Lung (tissue), 4 donors: ENCODE measurements around the gene SUSD2. TPM values are rescaled to one million over a fixed set of nuclear protein-coding genes. Genes with fewer than 3 reads are reported as not detected.

Experiments used
- polyA plus RNA-seq, 2 donors: library from polyadenylated mRNA; stranded (reverse); fragments of 200-250 nt; gene quantifications; one replicate each; pipeline ENCODE4 v1.2.1, GENCODE V29; 2013
- total RNA-seq, 2 donors: library from RNA; depleted of rRNA in 1 of 2; stranded (reverse); fragments of >200 nt in 1 of 2; gene quantifications; one replicate each; pipeline ENCODE4 v1.2.1, GENCODE V29; 2014 to 2021
- donor health status: Bipolar disorder and iron deficiency.
- donor health status: healthy.
- donor health status: DM: yes; HTN: yes; CAD: no.

The SUSD2 gene
- total and polyA plus RNA-seq, 4 donors: 15.9 to 192 (median 49.7) TPM

Other genes with a start within 250 kb of the SUSD2 start
- gene GSTT2B, start 220.3 kb upstream of the SUSD2 start, total RNA-seq: 10 to 100 TPM in 1 of 2 donors, 1 to 10 TPM in 1; 2.0 to 22.3 TPM
- gene GSTT2B, start 220.3 kb upstream of the SUSD2 start, polyA plus RNA-seq: 10 to 100 TPM in 1 of 2 donors, 1 to 10 TPM in 1; 8.9 to 22.9 TPM
- gene DDTL, start 214.6 kb upstream of the SUSD2 start, total RNA-seq: 1 to 10 TPM in 1 of 2 donors, under 1 TPM in 1; 0.37 to 3.5 TPM
- 1 to 10 TPM; 1.4 to 4.4 TPM for gene DDTL, start 214.6 kb upstream of the SUSD2 start, polyA plus RNA-seq
- 100 to 1,000 TPM; 111 to 130 TPM for gene DDT, start 207.0 kb upstream of the SUSD2 start, total RNA-seq
- 100 to 1,000 TPM; 221 to 268 TPM for gene DDT, start 207.0 kb upstream of the SUSD2 start, polyA plus RNA-seq
- 1 to 10 TPM in 1 of 2 donors, not detected in 1; 4.9 TPM for gene GSTT2, start 201.4 kb upstream of the SUSD2 start, total RNA-seq
- gene GSTT2, start 201.4 kb upstream of the SUSD2 start, polyA plus RNA-seq: 1 to 10 TPM in 1 of 2 donors, under 1 TPM in 1; 0.22 to 3.1 TPM
- gene GSTT4, start 176.0 kb upstream of the SUSD2 start, total RNA-seq: not detected
- not detected for gene GSTT4, start 176.0 kb upstream of the SUSD2 start, polyA plus RNA-seq
- gene CABIN1, start 170.2 kb upstream of the SUSD2 start, total RNA-seq: 100 to 1,000 TPM in 1 of 2 donors, 10 to 100 TPM in 1; 69.1 to 109 TPM
- 10 to 100 TPM; 22.4 to 44.9 TPM for gene CABIN1, start 170.2 kb upstream of the SUSD2 start, polyA plus RNA-seq
- gene GGT5, start 63.6 kb downstream of the SUSD2 start, total RNA-seq: 10 to 100 TPM in 1 of 2 donors, 1 to 10 TPM in 1; 9.8 to 92.0 TPM
- gene GGT5, start 63.6 kb downstream of the SUSD2 start, polyA plus RNA-seq: 10 to 100 TPM; 50.7 to 58.7 TPM
- 10 to 100 TPM; 61.3 to 83.9 TPM for gene SPECC1L, start 89.3 kb downstream of the SUSD2 start, total RNA-seq
- gene SPECC1L, start 89.3 kb downstream of the SUSD2 start, polyA plus RNA-seq: 10 to 100 TPM; 10.4 to 14.3 TPM
- gene ADORA2A, start 246.1 kb downstream of the SUSD2 start, total RNA-seq: 10 to 100 TPM in 1 of 2 donors, 1 to 10 TPM in 1; 10.0 to 35.6 TPM
- gene ADORA2A, start 246.1 kb downstream of the SUSD2 start, polyA plus RNA-seq: 10 to 100 TPM in 1 of 2 donors, 1 to 10 TPM in 1; 5.5 to 54.9 TPM